ENCODE data around the gene APBA1. TPM values are rescaled to one million over a fixed set of nuclear protein-coding genes. Genes with fewer than 3 reads are reported as not detected.

APBA1 gene
- total RNA-seq, 2 experiments from 2014 or later: 0.08 to 0.10 TPM

DNA sequence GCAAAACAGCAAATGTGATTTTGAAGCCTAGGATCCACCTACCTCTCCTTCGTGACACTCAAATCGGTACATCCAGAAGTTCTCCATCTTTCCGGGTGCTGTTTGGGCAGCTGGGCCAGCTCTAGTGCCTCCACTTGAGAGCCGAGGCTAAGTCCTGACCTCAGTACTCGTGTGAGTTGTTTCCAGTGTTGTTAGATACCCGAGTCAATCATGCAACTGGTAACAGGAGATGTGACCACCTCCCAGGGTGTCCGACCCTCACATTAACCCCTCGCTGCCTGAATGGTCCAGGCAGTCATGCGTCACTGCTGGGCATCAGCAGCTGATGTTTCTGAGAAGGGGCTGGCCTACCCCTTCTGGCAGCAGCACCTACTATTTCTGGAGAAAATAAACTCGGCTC, 176.9 kb downstream of the APBA1 start:
- CTCF ChIA-PET: no interaction called here

DNA sequence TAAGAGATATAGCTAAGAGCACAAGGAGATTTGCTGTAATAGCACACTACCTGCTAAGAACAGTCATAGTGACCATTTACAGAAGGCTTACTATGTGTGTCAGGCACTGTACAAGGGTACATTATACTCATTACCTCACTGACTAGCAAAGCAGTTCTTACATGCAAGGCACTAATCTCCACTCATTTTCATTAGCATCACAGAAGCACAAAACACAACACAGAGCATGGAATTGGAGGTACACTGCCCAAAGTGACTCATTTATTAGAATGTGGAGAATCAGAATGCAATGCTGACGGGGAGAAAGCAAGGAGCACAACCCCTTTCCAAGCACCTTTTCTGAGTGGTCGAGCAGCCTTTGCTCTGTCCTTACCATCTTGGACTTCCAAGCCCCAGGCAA, 177.4 kb downstream of the APBA1 start:
- CTCF ChIA-PET: no interaction called here
- POLR2A ChIA-PET: no interaction called here

More for the DNA sequence above, 176.9 kb downstream of the APBA1 start:
- POLR2A ChIA-PET: no interaction called here

DNA sequence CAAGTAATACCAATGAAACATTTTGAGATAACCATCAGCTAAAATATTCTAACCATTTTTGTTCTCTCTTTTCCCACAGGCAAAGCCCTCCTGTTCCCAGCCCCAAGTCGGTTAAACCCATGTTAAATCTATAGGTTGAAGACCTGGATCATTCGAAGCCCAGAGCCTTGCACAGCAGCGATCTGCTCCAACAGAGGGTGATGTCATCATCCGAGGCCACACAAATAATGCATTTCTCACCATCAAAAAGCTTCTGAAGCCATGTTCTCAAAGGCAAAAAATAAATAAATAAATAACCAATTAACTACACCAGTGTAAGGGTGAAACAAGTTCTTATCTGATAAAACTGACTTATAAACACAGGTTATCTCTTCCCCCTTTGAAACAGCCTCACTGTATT, 178.0 kb downstream of the APBA1 start:
- ChIA-PET POLR2A (no interaction called here), CTCF (no interaction called here)

DNA sequence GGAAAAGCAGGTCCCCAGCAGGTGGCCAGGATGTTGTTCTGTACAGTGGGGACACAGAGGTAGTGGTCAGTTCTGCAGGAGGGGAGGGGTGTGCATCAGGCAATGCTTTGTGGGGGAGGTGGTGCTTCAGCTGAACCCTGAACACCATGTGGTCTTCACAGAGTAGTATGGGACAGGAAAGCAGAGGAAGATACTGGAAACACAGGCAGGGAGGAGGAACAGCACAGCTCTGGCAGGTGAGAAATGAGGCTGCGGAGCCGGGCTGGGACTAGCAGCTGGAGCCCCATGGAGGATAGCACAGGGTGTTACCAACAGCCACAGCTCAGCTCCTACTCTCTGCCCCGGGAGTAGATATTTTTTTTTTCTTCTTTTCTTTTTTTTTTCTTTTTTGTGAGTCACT, 185.7 kb downstream of the APBA1 start:
- ChIA-PET POLR2A (no interaction called here), CTCF (no interaction called here)

DNA sequence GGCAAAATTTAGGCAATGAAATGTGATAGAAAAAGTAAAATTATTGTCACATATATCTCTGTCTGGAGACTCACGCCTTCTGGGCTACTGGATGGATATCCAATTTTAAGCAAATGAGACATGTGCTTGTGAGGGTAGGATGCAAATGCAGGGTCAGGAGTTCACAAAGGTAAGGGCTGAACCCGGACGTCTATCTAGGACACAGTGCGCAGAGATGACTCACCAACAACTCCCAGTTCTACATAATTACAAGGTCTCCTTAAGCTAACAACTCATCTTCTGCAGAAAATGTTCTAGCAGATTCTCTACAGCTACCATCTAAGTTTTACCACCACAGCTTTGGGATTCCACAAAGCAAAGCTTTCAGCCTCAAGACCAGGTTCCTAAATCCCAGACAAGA, 186.7 kb downstream of the APBA1 start:
- CTCF ChIA-PET: no interaction called here
- POLR2A ChIA-PET: no interaction called here

DNA sequence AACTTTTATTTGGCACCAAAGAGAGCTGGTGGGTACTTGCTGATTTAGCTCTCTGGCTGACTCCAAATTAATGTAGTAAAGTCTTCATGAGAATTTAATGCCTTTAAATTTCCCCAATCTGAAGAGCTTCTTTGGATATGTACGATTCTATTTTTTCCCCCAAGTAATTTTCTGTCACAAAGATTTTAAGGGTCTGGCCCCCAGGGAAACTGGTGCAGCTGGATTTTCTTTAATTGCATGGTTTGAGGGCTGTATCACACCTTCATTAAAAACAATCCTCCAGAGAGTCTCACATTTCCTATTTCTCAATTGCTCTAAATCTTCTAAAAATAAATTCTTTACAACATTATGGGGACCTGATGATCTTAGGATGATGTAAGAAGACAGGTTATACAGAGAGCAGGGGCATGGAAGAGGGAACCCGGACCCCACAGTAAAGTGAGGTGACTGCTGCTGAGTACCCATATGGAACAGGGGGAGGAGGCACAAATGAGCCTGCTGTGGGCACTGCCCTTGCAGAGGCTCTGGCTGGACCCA, 188.2 kb downstream of the APBA1 start:
- POLR2A ChIA-PET: no interaction called here
- CTCF ChIA-PET: no interaction called here

DNA sequence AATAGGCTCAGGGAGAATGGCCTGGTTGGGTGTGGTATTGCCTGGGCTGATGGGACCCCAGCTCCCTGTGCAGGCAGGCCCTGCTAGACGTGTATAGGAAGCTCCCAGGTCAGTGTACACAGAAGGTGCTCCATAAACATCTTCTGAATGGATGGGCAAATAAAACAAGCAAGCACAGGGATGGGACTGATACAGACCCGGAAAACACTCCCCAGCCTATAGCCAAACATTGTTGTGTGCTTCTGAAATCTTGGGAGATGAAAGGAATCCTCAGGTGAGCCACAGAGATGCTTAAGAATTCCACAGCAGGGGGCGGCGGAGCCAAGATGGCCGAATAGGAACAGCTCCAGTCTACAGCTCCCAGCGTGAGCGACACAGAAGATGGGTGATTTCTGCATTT, 195.4 kb downstream of the APBA1 start:
- POLR2A ChIA-PET: no interaction called here
- CTCF ChIA-PET: no interaction called here

DNA sequence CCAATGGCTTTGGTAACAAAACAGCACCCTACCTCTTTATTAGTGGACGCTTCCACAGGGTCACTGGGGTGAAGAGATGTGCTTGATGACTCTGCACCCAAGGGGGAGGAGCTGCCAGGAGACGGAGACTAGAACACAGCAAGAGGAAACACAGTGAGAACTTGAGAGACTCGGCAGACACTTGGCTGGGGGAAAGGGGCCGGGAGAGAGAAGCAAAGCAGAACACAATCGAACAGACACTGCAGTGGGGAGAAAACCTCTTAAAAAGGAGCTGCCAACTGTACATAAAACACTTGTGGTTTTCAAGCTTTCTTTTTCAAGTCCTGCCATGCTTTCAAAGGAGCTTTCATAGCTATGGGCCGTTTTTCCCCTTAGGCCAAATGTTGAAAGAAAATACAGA, 196.2 kb downstream of the APBA1 start:
- CTCF ChIA-PET: no interaction called here
- POLR2A ChIA-PET: no interaction called here

DNA sequence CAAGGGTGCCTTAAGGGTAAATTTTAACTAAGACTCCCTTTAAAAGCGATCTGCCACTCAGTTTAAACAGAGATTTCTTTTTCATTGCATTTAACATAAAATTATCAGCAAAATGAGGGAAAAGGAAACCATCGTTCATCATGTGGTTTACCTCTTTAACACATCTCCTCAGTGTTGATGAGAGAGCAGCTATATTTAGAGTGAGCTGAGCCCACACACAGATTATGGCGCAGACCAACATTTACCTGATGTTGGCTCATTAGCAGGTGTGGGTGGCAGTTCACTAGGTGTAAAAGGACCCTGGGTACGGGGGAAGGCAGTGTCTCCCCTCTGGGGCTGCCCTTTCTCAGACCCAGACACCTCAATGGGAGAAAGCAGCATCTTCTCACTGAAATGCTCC, 197.3 kb downstream of the APBA1 start:
- POLR2A ChIA-PET: no interaction called here
- CTCF ChIA-PET: no interaction called here

DNA sequence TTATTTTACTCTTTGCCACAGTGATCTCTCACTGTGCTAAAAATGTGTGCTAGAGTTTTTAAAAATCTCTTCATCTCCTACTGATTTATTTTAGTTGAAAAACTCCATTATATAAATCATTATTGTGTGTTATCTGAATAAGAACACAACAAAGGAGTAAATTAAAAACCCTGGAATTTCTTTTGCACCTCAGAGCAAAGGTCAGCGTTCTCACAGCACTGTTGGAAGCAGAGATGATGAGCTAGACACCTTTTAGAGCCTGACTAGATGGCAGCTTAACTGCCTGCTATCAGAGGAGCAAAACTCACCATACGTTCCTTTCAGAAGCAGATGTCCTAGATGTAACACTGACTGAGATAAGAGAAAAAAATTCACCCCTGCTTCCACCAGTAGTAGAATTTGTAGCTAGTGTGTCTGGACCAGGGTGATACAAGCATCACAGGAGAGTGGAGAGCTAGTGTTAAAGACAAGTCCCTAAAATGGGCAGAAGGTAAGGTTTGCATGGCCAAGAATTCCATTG, 200.0 kb downstream of the APBA1 start:
- CTCF ChIA-PET: no interaction called here
- POLR2A ChIA-PET: no interaction called here

DNA sequence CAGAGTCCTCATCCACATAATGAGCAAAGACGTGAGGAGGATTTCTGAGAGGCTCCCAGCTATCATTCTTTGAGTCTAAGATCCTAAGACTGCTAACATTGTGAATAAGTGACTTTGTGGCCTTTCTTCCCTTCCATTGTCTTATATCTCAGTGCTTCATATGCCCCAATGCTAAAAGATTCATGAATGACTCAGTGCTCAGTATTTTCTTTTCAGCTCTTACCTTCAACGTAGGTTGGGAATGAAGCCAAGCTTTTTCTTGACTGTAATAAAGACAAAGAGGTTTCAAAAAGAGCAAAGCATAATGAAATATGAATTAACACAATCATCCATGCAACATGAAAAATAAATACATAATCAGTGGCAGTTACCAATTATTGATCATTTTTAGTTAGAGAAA, 200.7 kb downstream of the APBA1 start:
- ChIA-PET CTCF (no interaction called here), POLR2A (no interaction called here)

DNA sequence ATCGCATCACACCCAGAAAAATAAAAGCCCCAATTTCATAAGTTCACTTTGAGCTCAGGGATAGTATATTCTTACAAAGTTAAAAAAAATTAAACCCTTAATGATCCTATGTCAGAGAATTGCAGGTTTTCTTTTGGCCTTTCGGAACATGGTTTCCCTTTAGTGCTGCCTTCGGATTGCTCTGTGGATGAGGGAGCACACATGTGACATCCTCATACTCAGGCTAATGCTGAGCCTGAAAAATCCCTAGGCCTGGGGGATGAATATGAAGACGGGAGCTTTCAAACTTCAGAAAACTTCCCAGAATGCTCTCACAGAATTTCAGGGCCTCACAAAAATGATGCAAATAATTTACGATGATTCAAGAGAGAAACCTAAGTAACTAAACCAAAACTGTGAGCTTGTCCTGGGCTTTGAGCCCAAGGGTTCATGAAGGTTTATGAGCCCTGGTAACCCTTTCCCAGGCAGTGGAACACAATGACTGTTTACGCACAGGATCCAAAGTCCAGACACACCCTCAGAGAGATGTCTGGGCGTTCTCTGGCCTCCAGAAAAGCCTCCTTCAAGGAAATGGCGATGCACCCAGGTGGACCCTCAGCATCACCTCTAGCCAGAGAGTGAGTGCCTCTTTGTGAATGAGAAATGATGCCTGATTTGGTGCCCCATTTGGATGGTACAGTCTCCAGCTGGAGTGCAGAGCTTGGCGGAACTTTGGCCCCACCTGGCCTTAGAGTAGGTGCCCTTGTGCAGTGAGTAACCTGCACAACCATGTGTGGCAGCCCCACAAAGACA, 201.8 kb downstream of the APBA1 start:
- ChIA-PET POLR2A (no interaction called here), CTCF (no interaction called here)

DNA sequence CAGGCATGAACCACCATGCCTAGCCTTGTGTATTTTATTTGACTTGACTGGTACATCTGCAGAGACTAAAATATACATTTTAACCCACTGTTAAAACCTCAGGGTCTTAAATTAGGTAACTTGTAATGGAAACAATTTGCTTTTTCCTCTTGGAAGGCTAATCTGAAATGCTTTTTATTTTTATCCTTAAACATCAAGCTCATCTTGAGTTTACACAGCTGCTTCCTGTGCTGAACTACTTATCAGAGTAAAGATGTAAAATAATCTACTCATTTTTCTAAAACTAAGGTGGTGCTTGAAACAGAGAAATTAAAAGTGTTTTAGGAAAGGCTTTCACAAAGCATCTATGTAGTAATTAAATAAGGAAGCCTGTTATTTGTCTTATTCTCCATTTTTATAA, 203.0 kb downstream of the APBA1 start:
- ChIA-PET CTCF (no interaction called here), POLR2A (no interaction called here)

DNA sequence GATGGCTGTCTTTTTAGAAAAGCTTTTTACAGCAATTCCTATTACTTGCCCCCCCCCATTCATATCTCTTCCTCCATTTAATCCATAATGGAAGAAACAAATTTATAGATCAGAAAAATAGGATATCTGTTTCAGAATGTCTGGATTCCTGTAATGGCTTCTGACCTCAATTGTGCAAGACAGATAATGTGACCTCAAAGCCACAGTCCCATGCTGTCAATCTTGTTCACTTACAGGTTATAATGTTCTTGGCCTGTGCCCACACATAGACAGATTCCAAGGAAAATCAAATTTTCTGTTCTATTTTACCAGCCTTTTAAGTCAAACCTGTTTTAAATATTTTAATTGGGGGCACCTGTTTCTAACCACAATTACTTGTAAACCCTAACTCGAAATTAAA, 203.8 kb downstream of the APBA1 start:
- ChIA-PET CTCF (no interaction called here), POLR2A (no interaction called here)

DNA sequence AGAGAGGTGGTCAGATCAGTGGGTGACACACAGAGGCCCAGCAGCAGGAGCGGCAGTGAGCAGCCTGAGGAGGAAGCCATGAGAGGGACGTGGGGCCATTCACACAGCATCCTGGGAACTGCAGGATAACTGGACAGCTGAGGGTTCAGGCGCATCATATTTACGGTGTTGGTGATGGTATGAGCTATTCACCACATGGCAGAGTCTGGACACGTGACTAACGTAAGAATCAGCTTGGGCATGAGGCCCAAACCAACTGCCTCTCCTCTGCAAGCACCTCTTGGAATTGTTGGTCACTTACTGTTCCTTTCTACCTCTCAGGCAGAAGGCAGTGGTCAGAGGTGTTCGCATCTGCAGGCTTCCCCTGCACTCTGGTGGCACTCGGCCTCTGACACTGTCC, 206.0 kb downstream of the APBA1 start:
- ChIA-PET POLR2A (no interaction called here), CTCF (no interaction called here)

DNA sequence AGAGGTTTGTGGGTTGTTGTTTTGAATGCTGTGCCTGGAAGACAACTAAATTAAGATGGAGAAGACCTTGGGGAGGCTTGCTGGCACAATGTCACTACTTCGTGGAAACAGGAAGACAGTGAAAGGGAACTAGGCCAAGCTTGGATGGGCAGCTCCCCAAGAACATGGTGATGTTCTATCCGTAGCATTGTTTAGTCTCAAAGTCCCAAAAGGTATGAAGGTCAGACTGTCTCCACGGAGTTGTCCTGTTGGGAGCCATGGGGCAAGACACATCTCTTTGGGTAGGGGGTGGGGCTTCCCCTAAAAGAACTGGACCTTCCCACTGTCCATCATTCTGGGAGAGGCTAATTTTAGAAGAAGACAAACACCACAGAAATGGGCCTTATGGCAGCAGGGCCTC, 206.7 kb downstream of the APBA1 start:
- POLR2A ChIA-PET: no interaction called here
- CTCF ChIA-PET: no interaction called here

DNA sequence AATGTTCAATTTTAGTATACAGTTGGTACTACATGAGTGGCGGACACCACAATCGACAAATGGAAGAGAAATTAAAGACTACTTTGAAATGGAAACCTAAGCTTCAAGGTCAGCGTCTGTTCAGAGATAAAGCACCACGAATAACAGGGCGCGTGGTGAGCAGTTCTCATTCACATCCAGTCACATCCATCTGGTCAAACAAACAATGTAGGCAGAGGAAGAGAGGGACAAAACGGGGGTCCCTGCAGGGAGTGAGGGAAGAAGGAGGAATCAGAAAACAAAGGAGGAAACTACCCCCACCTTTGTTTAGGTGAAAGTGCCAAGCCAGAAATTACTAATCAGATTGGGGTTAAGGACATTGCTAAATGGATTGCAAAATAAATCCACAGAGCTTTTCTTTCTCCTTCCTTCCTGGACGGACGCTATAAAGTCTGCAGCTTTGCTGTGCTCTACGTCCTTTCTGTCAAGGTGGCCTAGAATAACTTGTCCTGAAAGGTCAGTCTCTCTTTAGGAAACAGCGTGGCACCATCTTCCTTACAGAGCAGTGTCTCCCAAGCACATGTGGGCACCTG, 208.6 kb downstream of the APBA1 start:
- CTCF ChIA-PET: no interaction called here
- POLR2A ChIA-PET: no interaction called here

DNA sequence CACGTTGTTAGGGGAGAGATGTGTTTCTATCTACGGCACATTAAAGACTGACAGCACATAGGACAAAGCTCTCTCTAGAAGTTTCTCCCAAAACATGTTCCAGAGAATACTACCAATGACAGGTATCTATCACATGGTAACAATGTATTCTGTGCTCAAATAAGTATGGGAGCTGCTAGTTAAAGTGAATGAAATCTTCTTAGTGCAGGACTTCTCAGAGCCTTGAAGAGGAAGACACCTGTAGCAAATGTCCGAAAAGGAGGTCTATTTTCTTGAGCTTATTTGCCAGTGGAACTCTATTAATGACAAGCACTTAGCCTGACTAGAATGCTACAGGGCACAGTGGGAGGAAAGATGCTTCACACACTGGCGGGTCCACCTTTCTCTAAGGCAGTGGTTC, 209.8 kb downstream of the APBA1 start:
- CTCF ChIA-PET: no interaction called here
- POLR2A ChIA-PET: no interaction called here

DNA sequence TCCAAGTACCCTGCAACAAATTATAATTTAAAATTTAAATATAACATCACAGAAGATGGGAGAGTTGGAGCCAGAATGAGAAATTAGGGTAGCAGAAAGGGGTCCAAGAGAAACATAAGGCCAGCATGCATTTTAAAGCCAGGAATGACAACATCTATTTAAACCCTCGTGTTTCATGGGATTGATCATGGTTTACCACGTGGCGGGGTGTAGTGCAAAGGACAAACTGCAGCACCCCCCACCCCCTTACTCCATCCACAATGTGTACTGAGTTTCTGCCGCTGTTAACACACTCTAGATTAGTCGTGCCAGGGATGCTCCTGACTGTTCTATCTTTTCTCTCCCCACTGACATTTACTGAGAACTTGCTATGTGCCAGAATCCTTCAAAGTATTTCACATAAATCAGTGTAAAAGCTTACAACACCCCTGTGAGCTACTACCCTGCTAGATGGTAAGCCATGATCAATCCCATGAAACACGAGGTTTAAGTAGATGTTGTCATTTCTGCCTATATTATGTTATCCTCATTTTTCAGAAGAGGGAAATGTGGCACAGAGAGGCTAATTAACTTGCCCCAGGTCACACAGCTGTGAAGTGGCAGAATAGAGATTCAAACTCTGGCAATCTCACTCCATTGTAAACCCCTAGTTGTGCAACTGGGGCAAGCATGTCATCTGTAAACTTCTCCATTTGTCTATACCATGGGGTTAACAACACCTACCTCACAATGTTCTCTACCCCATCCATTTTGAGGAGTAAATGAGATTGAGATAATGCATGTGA, 210.9 kb downstream of the APBA1 start:
- POLR2A ChIA-PET: no interaction called here
- CTCF ChIA-PET: no interaction called here

DNA sequence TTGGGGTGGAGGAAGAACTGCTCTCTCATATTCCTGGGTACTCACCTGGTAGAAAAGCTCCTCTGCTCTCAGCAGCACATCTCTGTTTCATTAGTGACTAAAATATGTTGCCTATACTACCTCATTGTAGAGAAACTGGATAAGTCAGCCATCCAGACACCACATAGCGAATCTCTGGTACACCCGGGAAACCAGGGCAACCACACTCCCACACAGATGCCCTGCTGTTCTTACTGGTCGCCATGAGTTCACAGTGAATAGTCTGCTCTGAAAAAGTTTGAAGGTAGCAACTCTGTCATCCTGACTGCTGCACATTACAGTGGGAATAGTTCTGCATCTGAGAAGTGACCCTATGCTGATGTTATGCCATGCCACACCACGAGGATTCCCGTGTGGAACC, 212.2 kb downstream of the APBA1 start:
- POLR2A ChIA-PET: no interaction called here
- CTCF ChIA-PET: no interaction called here

DNA sequence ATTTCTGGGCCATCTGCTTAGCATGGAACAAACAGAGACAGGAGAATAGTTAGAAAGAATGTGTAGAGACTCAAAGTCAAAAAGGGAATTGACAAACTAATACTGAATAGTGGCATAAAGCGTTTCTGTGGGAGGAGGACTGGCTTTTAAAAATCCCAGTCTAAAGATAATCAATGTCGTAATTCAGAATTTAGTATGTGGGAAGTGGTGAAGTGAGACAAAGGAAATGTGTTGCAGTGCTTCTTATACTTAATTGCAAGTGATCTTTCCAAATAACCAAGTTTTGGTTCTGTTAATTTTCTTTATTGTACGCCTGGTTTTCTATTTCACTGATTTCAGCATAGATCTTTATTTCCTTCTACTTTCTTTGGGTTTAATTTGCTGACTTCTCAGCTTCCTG, 214.0 kb downstream of the APBA1 start:
- ChIA-PET CTCF (no interaction called here), POLR2A (no interaction called here)

Data from activated CD8-positive, alpha-beta memory T cell treated with anti-CD3 and anti-CD28 coated beads for 36 hours (primary cell).